Measurements from ENCODE around the gene AASDH. TPM values are rescaled to one million over a fixed set of nuclear protein-coding genes. Genes with fewer than 3 reads are reported as not detected.
A peak's percentile ranks its signal among the peaks of the same experiment; 100 is the strongest.

Gene AASDH
- total RNA-seq, 8 experiments from 2014 or later = 7.6 to 14.1 (median 11.2) TPM

- no peak overlapping the region for H3K27ac ChIP-seq
- ATAC-seq (replicated peaks in 6 of 8) = no peak
Measured at GRCh38 chr4:56310401-56311125, 76.7 kb downstream of the AASDH start.

DNA sequence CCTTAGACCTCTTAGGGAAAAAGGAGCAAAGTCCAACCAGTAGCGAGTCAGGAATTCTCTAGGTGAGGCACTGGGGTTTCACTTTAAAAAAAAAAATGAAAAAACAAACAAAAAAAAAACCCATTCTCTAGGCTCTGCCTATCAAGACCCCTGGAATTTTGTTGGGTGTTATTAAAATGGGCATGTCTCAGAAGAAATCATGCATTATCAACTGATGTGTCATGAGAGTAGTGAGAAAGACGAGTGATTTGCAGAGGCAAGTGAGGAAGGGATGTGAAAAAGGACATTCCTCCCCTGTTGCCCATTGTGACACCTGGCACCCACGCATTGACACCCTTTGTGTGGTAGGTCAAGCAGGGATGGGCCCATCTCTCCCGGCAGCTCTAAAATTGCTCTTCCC is 78.9 kb downstream of the AASDH start:
- WGBS, 10 experiments = 40 to 94% (median 83%) methylated on average over 1 to 4 of the region's 4 CpGs; no CpG with 5 or more reads in 2 of the 10 experiments
- H3K27ac ChIP-seq = no peak overlapping the region
- no peak overlapping the region for H3K4me3 ChIP-seq
- in situ Hi-C loops (cut with MboI; ENCODE audit: low pct_unique_long_range_greater_than_20kb in 2 of 9, low sequenced_read_pairs in 9 of 9, unreplicated experiment in 9 of 9) = loop anchor here in 2 of 9 experiments (25.0 kb wide), 2 partner anchors 346 to 371 kb away; partner anchors contain the start of gene CEP135 (in 1 of the 2)
- no peak for ATAC-seq (replicated peaks in 6 of 8)
- no peaks in the 10 kb centered on the region for H3K4me1 ChIP-seq (replicated peaks in 1 of 2)

More at GRCh38 chr4:56310401-56311125, 76.7 kb downstream of the AASDH start:
- no peaks in the 10 kb centered on the region for H3K4me1 ChIP-seq (replicated peaks in 1 of 2)
- in situ Hi-C loops (cut with MboI; ENCODE audit: low pct_unique_long_range_greater_than_20kb in 2 of 9, low sequenced_read_pairs in 9 of 9, unreplicated experiment in 9 of 9) = loop anchor here in 2 of 9 experiments (25.0 kb wide), 2 partner anchors 348 to 373 kb away; partner anchors contain the start of gene CEP135 (in 1 of the 2)
- H3K4me3 ChIP-seq = no peak overlapping the region
- WGBS, 10 experiments = 0 to 100% (median 64%) methylated on average over 1 to 5 of the region's 5 CpGs; no CpG with 5 or more reads in 5 of the 10 experiments

- Histone ChIP-seq H3K27ac (no peak overlapping the region), H3K4me3 (no peak overlapping the region), H3K4me1 (replicated peaks in 1 of 2) (no peaks in the 10 kb centered on the region)
- in situ Hi-C loops (cut with MboI; ENCODE audit: low pct_unique_long_range_greater_than_20kb in 2 of 9, low sequenced_read_pairs in 9 of 9, unreplicated experiment in 9 of 9) = loop anchor here in 2 of 9 experiments (25.0 kb wide), 2 partner anchors 345 to 370 kb away; partner anchors contain the start of gene CEP135 (in 1 of the 2)
- ATAC-seq (replicated peaks in 6 of 8) = no peak
- 17 to 100% (median 94%) methylated on average over 1 to 3 of the region's 3 CpGs; no CpG with 5 or more reads in 2 of the 10 experiments for WGBS, 10 experiments
Measured at GRCh38 chr4:56307423-56307822, 79.9 kb downstream of the AASDH start.

DNA sequence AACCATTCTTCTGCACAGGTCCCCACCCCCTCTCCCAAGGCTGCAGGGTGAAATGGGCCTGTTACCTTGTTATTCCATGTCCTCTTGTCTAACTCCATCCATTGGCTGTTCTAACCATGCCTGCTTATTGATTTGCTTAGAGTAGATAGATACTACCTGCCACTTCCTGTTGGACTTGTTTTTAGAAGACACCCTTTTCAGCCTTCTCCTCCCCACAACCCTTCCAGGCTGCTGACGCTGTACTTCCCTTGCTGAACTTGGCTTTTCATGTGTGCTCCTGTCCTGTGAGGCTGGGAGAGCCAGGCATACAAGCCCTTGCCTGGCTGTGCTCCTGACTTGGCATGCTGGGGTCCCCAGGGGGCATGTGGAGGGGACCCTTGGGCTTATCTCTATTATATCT is 81.9 kb downstream of the AASDH start:
- no peak overlapping the region for H3K27ac ChIP-seq
- H3K4me1 ChIP-seq (replicated peaks in 1 of 2) = peaks cover 7% of the 10 kb centered on the region in 2 donors
- no peak for ATAC-seq (replicated peaks in 6 of 8)
- in situ Hi-C loops (cut with MboI; ENCODE audit: low pct_unique_long_range_greater_than_20kb in 2 of 9, low sequenced_read_pairs in 9 of 9, unreplicated experiment in 9 of 9) = loop anchor here in 2 of 9 experiments (25.0 kb wide), 2 partner anchors 343 to 368 kb away; partner anchors contain the start of gene CEP135 (in 1 of the 2)
- 100% methylated on average over 1 of the region's 1 CpG; no CpG with 5 or more reads in 7 of the 10 experiments for WGBS, 10 experiments
- no peak overlapping the region for H3K4me3 ChIP-seq

DNA sequence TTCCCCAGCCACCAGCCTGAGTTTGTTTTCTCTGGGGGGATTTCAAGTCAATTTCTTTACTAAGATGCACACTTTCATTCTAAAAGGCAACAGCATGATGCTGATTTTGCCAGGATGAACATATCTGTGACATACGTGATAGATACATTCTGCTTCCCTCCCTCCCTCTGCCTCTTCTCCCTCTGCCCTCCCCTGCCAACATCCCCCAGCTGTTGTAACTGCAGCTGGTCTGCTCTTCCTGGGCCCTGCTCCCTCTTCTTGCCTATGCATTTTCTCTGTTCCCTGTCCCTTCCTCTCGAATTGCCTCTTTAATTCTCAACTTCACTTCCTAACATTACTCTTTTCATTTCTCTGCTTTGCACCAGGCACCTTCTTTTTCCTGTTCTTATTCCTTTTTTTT is 83.4 kb downstream of the AASDH start:
- no peak for ATAC-seq (replicated peaks in 6 of 8)
- Histone ChIP-seq H3K4me3 (no peak overlapping the region), H3K27ac (no peak overlapping the region), H3K4me1 (replicated peaks in 1 of 2) (peaks cover 7% of the 10 kb centered on the region in 2 donors)
- in situ Hi-C loops (cut with MboI; ENCODE audit: low pct_unique_long_range_greater_than_20kb in 2 of 9, low sequenced_read_pairs in 9 of 9, unreplicated experiment in 9 of 9) = loop anchor here in 2 of 9 experiments (25.0 kb wide), 2 partner anchors 342 to 367 kb away; partner anchors contain the start of gene CEP135 (in 1 of the 2)
- WGBS, 10 experiments = 38 to 100% (median 74%) methylated on average over 1 to 2 of the region's 2 CpGs; no CpG with 5 or more reads in 1 of the 10 experiments

DNA sequence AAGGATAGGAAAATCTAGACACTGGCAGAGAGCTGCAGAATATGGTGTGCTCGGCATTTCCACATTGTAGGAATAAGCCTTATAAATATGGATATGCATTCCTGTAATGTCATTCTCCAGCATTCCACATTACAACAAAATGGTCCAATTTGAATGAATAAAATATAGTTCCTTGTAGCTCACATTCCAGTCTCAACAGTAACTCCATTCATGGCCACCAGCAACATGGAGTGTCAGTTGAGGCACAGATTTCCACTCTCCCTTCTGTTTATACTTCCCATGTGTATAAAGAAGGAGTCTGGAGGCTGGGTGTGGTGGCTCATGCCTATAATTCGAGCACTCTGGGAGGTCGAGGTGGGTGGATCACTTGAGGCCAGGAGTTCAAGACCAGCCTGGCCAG is 84.5 kb downstream of the AASDH start:
- 11 to 100% (median 78%) methylated on average over 1 to 3 of the region's 3 CpGs; no CpG with 5 or more reads in 2 of the 10 experiments for WGBS, 10 experiments
- in situ Hi-C loops (cut with MboI; ENCODE audit: low pct_unique_long_range_greater_than_20kb in 2 of 9, low sequenced_read_pairs in 9 of 9, unreplicated experiment in 9 of 9) = loop anchor here in 2 of 9 experiments (25.0 kb wide), 2 partner anchors 340 to 365 kb away; partner anchors contain the start of gene CEP135 (in 1 of the 2)
- peaks cover 7% of the 10 kb centered on the region in 2 donors for H3K4me1 ChIP-seq (replicated peaks in 1 of 2)
- ATAC-seq (replicated peaks in 6 of 8) = peak in 3 of 8 experiments; percentile 11 to 70 (median 47)
- H3K27ac ChIP-seq = no peak overlapping the region
- H3K4me3 ChIP-seq = no peak overlapping the region

- Histone ChIP-seq H3K4me3 (no peak overlapping the region), H3K27ac (no peak overlapping the region), H3K4me1 (replicated peaks in 1 of 2) (peaks cover 7 to 14% of the 10 kb centered on the region in 2 donors)
- 20 to 95% (median 83%) methylated on average over 1 to 7 of the region's 8 CpGs; no CpG with 5 or more reads in 1 of the 10 experiments for WGBS, 10 experiments
- no peak for ATAC-seq (replicated peaks in 6 of 8)
- in situ Hi-C loops (cut with MboI; ENCODE audit: low pct_unique_long_range_greater_than_20kb in 2 of 9, low sequenced_read_pairs in 9 of 9, unreplicated experiment in 9 of 9) = loop anchor here in 2 of 9 experiments (25.0 kb wide), 2 partner anchors 340 to 365 kb away; partner anchors contain the start of gene CEP135 (in 1 of the 2)
Measured at GRCh38 chr4:56301997-56302496, 85.2 kb downstream of the AASDH start.

- in situ Hi-C loops (cut with MboI; ENCODE audit: low pct_unique_long_range_greater_than_20kb in 2 of 9, low sequenced_read_pairs in 9 of 9, unreplicated experiment in 9 of 9) = loop anchor here in 2 of 9 experiments (25.0 kb wide), 2 partner anchors 339 to 364 kb away; partner anchors contain the start of gene CEP135 (in 1 of the 2)
- peak; percentile 84 to 99 (median 97) for ATAC-seq (replicated peaks in 6 of 8)
- Histone ChIP-seq H3K27ac (no peak overlapping the region), H3K4me1 (replicated peaks in 1 of 2) (peaks cover 7 to 18% of the 10 kb centered on the region in 2 donors), H3K4me3 (no peak overlapping the region)
- WGBS, 10 experiments = 5 to 69% (median 35%) methylated on average over 3 to 10 of the region's 10 CpGs
Measured at GRCh38 chr4:56301181-56301996, 85.9 kb downstream of the AASDH start.

DNA sequence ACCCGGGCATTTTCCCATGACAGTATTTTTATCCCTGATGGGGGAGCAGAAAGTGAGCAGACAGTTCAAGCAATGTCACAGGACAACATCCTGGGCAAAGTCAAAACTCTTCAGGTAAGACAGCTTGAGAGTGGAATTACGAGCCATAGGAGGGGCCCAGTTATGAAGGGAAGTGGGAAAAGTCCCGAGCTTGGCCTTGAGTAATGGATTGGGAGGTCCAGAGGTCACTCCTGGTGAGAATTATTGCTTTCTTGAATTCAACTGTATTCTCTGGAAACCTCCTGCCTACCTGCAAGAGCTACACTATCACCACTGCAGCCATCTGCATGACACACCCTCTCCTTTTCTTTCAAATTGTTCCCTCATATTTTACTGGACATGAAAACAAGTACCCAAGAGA is 89.1 kb downstream of the AASDH start:
- 18 to 84% (median 60%) methylated on average over 1 to 3 of the region's 3 CpGs; no CpG with 5 or more reads in 2 of the 10 experiments for whole genome bisulfite sequencing, 10 experiments
- Histone ChIP-seq H3K4me3 (no peak overlapping the region), H3K27ac (no peak overlapping the region), H3K4me1 (replicated peaks in 1 of 2) (peaks cover 7 to 18% of the 10 kb centered on the region in 2 donors)
- in situ Hi-C loops (cut with MboI; ENCODE audit: low pct_unique_long_range_greater_than_20kb in 2 of 9, low sequenced_read_pairs in 9 of 9, unreplicated experiment in 9 of 9) = loop anchor here in 2 of 9 experiments (25.0 kb wide), 1 partner anchor 361 kb away; the partner anchor contains the start of gene CEP135 (in 2 of the 2)
- no peak for ATAC-seq (replicated peaks in 6 of 8)

GRCh38 chr4:56297776-56298175 is 89.5 kb downstream of the AASDH start:
- Histone ChIP-seq H3K4me3 (no peak overlapping the region), H3K4me1 (replicated peaks in 1 of 2) (peaks cover 7 to 18% of the 10 kb centered on the region in 2 donors), H3K27ac (no peak overlapping the region)
- no peak for ATAC-seq (replicated peaks in 6 of 8)
- in situ Hi-C loops (cut with MboI; ENCODE audit: low pct_unique_long_range_greater_than_20kb in 2 of 9, low sequenced_read_pairs in 9 of 9, unreplicated experiment in 9 of 9) = loop anchor here in 2 of 9 experiments (25.0 kb wide), 1 partner anchor 360 kb away; the partner anchor contains the start of gene CEP135 (in 2 of the 2)
- WGBS, 10 experiments = 0 to 33% (median 18%) methylated on average over 1 to 2 of the region's 2 CpGs; no CpG with 5 or more reads in 2 of the 10 experiments

- Histone ChIP-seq H3K4me3 (no peak overlapping the region), H3K27ac (no peak overlapping the region), H3K4me1 (replicated peaks in 1 of 2) (peaks cover 3 to 17% of the 10 kb centered on the region in 2 donors)
- peak in 5 of 8 experiments; percentile 47 to 69 (median 50) for ATAC-seq (replicated peaks in 6 of 8)
- in situ Hi-C loops (cut with MboI; ENCODE audit: low pct_unique_long_range_greater_than_20kb in 2 of 9, low sequenced_read_pairs in 9 of 9, unreplicated experiment in 9 of 9) = loop anchor here in 2 of 9 experiments (25.0 kb wide), 1 partner anchor 359 kb away; the partner anchor contains the start of gene CEP135 (in 2 of the 2)
- WGBS, 10 experiments = 20 to 100% (median 68%) methylated on average over 1 to 3 of the region's 3 CpGs; no CpG with 5 or more reads in 3 of the 10 experiments
Measured at GRCh38 chr4:56296526-56296925, 90.8 kb downstream of the AASDH start.

DNA sequence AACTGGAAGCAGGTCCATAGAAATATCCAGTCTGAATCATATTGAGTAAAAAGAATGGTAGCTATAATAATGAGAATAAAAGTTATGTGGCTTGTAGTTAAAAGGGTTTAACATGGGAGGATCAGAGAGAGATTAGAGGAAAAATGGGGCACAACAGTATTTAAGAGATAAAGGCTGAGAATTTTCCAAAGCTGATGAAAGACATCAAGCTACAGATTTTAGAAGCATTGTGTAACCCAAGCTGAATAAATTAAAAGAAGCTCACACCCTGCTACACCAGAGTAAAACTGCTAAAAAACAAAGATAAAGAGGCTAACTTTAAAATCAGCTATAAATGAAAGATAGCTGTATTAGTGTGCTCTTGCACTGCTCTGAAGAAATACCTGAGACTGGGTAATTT is 94.2 kb downstream of the AASDH start:
- in situ Hi-C loops (cut with MboI; ENCODE audit: low pct_unique_long_range_greater_than_20kb in 2 of 9, low sequenced_read_pairs in 9 of 9, unreplicated experiment in 9 of 9) = loop anchor here in 2 of 9 experiments (25.0 kb wide), 1 partner anchor 356 kb away; the partner anchor contains the start of gene CEP135 (in 2 of the 2)
- Histone ChIP-seq H3K4me3 (no peak overlapping the region), H3K27ac (no peak overlapping the region), H3K4me1 (replicated peaks in 1 of 2) (peaks cover 0 to 23% of the 10 kb centered on the region in 2 donors)
- no peak for ATAC-seq (replicated peaks in 6 of 8)

All from motor neuron (in vitro differentiated cells).